Measurements from ENCODE around the gene PPDPF.

Gene PPDPF

GRCh38 chr20:63549019-63549418 is 28.5 kb downstream of the PPDPF start (continued):
- TF ChIP-seq CSRNP3 (CRISPR knock-in tag; IDR thresholded peaks at IDR 0.05) (no peak), ZFP3 (CRISPR knock-in tag; IDR thresholded peaks at IDR 0.05) (no peak), POU6F1 (CRISPR knock-in tag; IDR thresholded peaks at IDR 0.05; ENCODE audit: borderline replicate concordance, low read depth) (no peak), ZFP30 (CRISPR knock-in tag; IDR thresholded peaks at IDR 0.05) (no peak), ISL1 (CRISPR knock-in tag; IDR thresholded peaks at IDR 0.05) (no peak)

GRCh38 chr20:63549679-63550282 is 29.2 kb downstream of the PPDPF start:
- TF ChIP-seq GLIS3 (CRISPR knock-in tag; IDR thresholded peaks at IDR 0.05) (no peak), ESRRG (CRISPR knock-in tag; IDR thresholded peaks at IDR 0.05) (no peak), TCF4 (CRISPR knock-in tag; IDR thresholded peaks at IDR 0.05; ENCODE audit: borderline replicate concordance) (no peak), ISL1 (CRISPR knock-in tag; IDR thresholded peaks at IDR 0.05) (no peak), SNAI2 (CRISPR knock-in tag; IDR thresholded peaks at IDR 0.05) (no peak), ARNTL (CRISPR knock-in tag; IDR thresholded peaks at IDR 0.05; ENCODE audit: borderline replicate concordance, low read depth) (no peak), POU6F1 (CRISPR knock-in tag; IDR thresholded peaks at IDR 0.05; ENCODE audit: borderline replicate concordance, low read depth) (no peak), BACH2 (CRISPR knock-in tag; IDR thresholded peaks at IDR 0.05; ENCODE audit: borderline replicate concordance) (no peak), ZNF565 (CRISPR knock-in tag; conservative IDR thresholded peaks at IDR 0.05; ENCODE audit: low read depth) (no peak), PATZ1 (CRISPR knock-in tag; IDR thresholded peaks at IDR 0.05; ENCODE audit: borderline replicate concordance) (no peak), TSHZ2 (CRISPR knock-in tag; IDR thresholded peaks at IDR 0.05) (no peak), PPARA (CRISPR knock-in tag; IDR thresholded peaks at IDR 0.05; ENCODE audit: borderline replicate concordance) (no peak), OSR1 (CRISPR knock-in tag; IDR thresholded peaks at IDR 0.05) (no peak), CSDC2 (CRISPR knock-in tag; IDR thresholded peaks at IDR 0.05) (no peak), CREB5 (CRISPR knock-in tag; IDR thresholded peaks at IDR 0.05; ENCODE audit: low read depth) (no peak)
- no peak for ATAC-seq

GRCh38 chr20:63551068-63551467 is 30.5 kb downstream of the PPDPF start:
- no peak for ATAC-seq
- TF ChIP-seq PATZ1 (CRISPR knock-in tag; IDR thresholded peaks at IDR 0.05; ENCODE audit: borderline replicate concordance), result no peak
- TF ChIP-seq CSRNP3 (CRISPR knock-in tag; IDR thresholded peaks at IDR 0.05), result no peak
- no peak for TF ChIP-seq PPARA (CRISPR knock-in tag; IDR thresholded peaks at IDR 0.05; ENCODE audit: borderline replicate concordance)
- TF ChIP-seq SNAI2 (CRISPR knock-in tag; IDR thresholded peaks at IDR 0.05), result no peak
- no peak for TF ChIP-seq RARB (CRISPR knock-in tag; IDR thresholded peaks at IDR 0.05)
- TF ChIP-seq ISL1 (CRISPR knock-in tag; IDR thresholded peaks at IDR 0.05), result no peak
- no peak for TF ChIP-seq TSHZ2 (CRISPR knock-in tag; IDR thresholded peaks at IDR 0.05)
- no peak for TF ChIP-seq ZNF565 (CRISPR knock-in tag; conservative IDR thresholded peaks at IDR 0.05; ENCODE audit: low read depth)
